HepG2 (cell line): Measurements from ENCODE around the gene SKIC2. TPM values are rescaled to one million over a fixed set of nuclear protein-coding genes. Genes with fewer than 3 reads are reported as not detected.
A peak's percentile ranks its signal among the peaks of the same experiment; 100 is the strongest.

Source experiments
- CREBL2 ChIP-seq: sonication (generic); formaldehyde crosslinking; IDR thresholded peaks from 2 replicates; pipeline ENCODE4 v1.8.1; 2023; ENCODE audit warnings: missing genetic modification reagents, mild to moderate bottlenecking, borderline replicate concordance
- EED ChIP-seq: sonication (generic); formaldehyde crosslinking; IDR thresholded peaks from 2 replicates; pipeline ENCODE4 v1.5.0; 2020; ENCODE audit warnings: mild to moderate bottlenecking, missing genetic modification reagents
- HHEX ChIP-seq: IDR thresholded peaks from 2 replicates; pipeline ENCODE4 v1.6.1; 2016; ENCODE audit warnings: control low read depth
- HIC2 ChIP-seq: sonication (generic); formaldehyde crosslinking; IDR thresholded peaks from 2 replicates; pipeline ENCODE4 v1.9.0; 2022; ENCODE audit warnings: low read depth, missing genetic modification reagents
- HNRNPL ChIP-seq: fragments of 200-400 bp; formaldehyde crosslinking; IDR thresholded peaks from 2 replicates; pipeline ENCODE4 v1.6.1; 2017; ENCODE audit warnings: mild to moderate bottlenecking, low read depth, low read length
- MAX ChIP-seq: IDR thresholded peaks from 2 replicates; pipeline ENCODE4 v1.6.1; 2012; ENCODE audit warnings: inconsistent platforms
- MTA1 ChIP-seq: sonication (generic); formaldehyde crosslinking; IDR thresholded peaks from 2 replicates; pipeline ENCODE4 v1.4.0; 2020; ENCODE audit warnings: missing genetic modification reagents, mild to moderate bottlenecking, borderline replicate concordance
- MTF2 ChIP-seq: sonication (generic); formaldehyde crosslinking; IDR thresholded peaks from 2 replicates; pipeline ENCODE4 v1.5.0; 2020; ENCODE audit warnings: missing genetic modification reagents, borderline replicate concordance
- NFAT5 ChIP-seq: sonication (generic); formaldehyde crosslinking; IDR thresholded peaks from 2 replicates; pipeline ENCODE4 v1.4.0; 2020; ENCODE audit warnings: missing genetic modification reagents
- NFIC ChIP-seq: IDR thresholded peaks from 2 replicates; pipeline ENCODE4 v1.6.1; 2012; ENCODE audit warnings: mild to moderate bottlenecking, low read length, inconsistent platforms
- PTBP1 ChIP-seq: fragments of 200-400 bp; formaldehyde crosslinking; IDR thresholded peaks from 2 replicates; pipeline ENCODE4 v1.6.1; 2018; ENCODE audit warnings: low read length, low read depth; ENCODE audit not compliant: poor library complexity, severe bottlenecking
- REXO4 ChIP-seq: sonication (generic); formaldehyde crosslinking; IDR thresholded peaks from 2 replicates; pipeline ENCODE4 v1.8.0; 2022; ENCODE audit warnings: missing genetic modification reagents, mild to moderate bottlenecking, borderline replicate concordance
- SETDB1 ChIP-seq: sonication (generic); formaldehyde crosslinking; IDR thresholded peaks from 2 replicates; pipeline ENCODE4 v1.5.1; 2020; ENCODE audit warnings: missing genetic modification reagents, mild to moderate bottlenecking, borderline replicate concordance
- SOX5 ChIP-seq: IDR thresholded peaks from 2 replicates; pipeline ENCODE4 v1.6.1; 2016; ENCODE audit warnings: borderline replicate concordance
- SP4 ChIP-seq: sonication (generic); formaldehyde crosslinking; IDR thresholded peaks from 2 replicates; pipeline ENCODE4 v1.8.1; 2023; ENCODE audit warnings: mild to moderate bottlenecking, missing genetic modification reagents
- TEF ChIP-seq: sonication (generic); formaldehyde crosslinking; IDR thresholded peaks from 2 replicates; pipeline ENCODE4 v1.5.0; 2020; ENCODE audit warnings: missing genetic modification reagents
- THAP11 ChIP-seq: IDR thresholded peaks from 2 replicates; pipeline ENCODE4 v1.6.1; 2016; ENCODE audit warnings: missing biosample characterization, missing genetic modification reagents
- ZNF232 ChIP-seq: sonication (generic); formaldehyde crosslinking; IDR thresholded peaks from 2 replicates; pipeline ENCODE4 v1.4.0; 2020; ENCODE audit warnings: missing genetic modification reagents, borderline replicate concordance
- ZNF567 ChIP-seq: sonication (generic); formaldehyde crosslinking; IDR thresholded peaks from 2 replicates; pipeline ENCODE4 v1.8.1; 2023; ENCODE audit warnings: mild to moderate bottlenecking, missing genetic modification reagents, borderline replicate concordance
- ZNF770 ChIP-seq: sonication (generic); formaldehyde crosslinking; IDR thresholded peaks from 2 replicates; pipeline ENCODE4 v1.5.0; 2020; ENCODE audit warnings: mild to moderate bottlenecking, missing genetic modification reagents
- polyA plus RNA-seq, 8 experiments: library from polyadenylated mRNA; depleted of rRNA in 3 of 8; stranded (reverse) in 7 of 8; unstranded in 1 of 8; fragments of >200 nt; fragmentation: Illumina TruSeq in 4 of 8; extraction: Trizol in 4 of 8; gene quantifications; 2 replicates each; pipeline versions ENCODE4 v1.2.1 to v1.2.3, GENCODE V29; 2011 to 2016; ENCODE audit warnings: low read depth in 4 of 8, missing spikeins in 1 of 8, mixed read lengths in 1 of 8; ENCODE audit not compliant: insufficient read depth in 1 of 8
- total RNA-seq, 5 experiments: library from RNA; depleted of rRNA; stranded (reverse); fragments of >200 nt; fragmentation: Illumina TruSeq; extraction: Trizol; gene quantifications; 2 replicates each; pipeline ENCODE4 v1.2.3, GENCODE V29; 2016; ENCODE audit warnings: low read depth in 1 of 5

The SKIC2 gene
- total and polyA plus RNA-seq, 2 of the 13 experiments (the other 11 are each of a cell fraction or from before 2014, with no cell fraction given): 67.1 to 68.4 TPM

GRCh38 chr6:31947070-31947675 lies 11.8 kb upstream of the SKIC2 start (continued):
- no peak for TF ChIP-seq ZNF567 (CRISPR knock-in tag)
- TF ChIP-seq EED (CRISPR knock-in tag): peak; percentile 69
- TF ChIP-seq NFIC: no peak
- TF ChIP-seq MTF2 (CRISPR knock-in tag): no peak
- no peak for TF ChIP-seq SETDB1 (CRISPR knock-in tag)
- no peak for TF ChIP-seq ZNF770
- 0 out of 2 replicates have a peak, but pooled peaks have one; percentile 53 for TF ChIP-seq NFAT5 (CRISPR knock-in tag)
- no peak for TF ChIP-seq MAX
- no peak for TF ChIP-seq PTBP1
- TF ChIP-seq SOX5: no peak
- 0 out of 2 replicates have a peak, but pooled peaks have one; percentile 20 for TF ChIP-seq HIC2 (CRISPR knock-in tag)
- TF ChIP-seq SP4 (CRISPR knock-in tag): no peak
- no peak for TF ChIP-seq MTA1
- TF ChIP-seq HHEX (CRISPR knock-in tag): no peak
- TF ChIP-seq REXO4 (CRISPR knock-in tag): no peak
- peak; percentile 8; the same call in 1 of the 2 replicates for TF ChIP-seq THAP11 (CRISPR knock-in tag)
- 0 out of 2 replicates have a peak, but pooled peaks have one; percentile 79 for TF ChIP-seq HNRNPL
- no peak for TF ChIP-seq CREBL2 (CRISPR knock-in tag)
- 0 out of 2 replicates have a peak, but pooled peaks have one; percentile 50 for TF ChIP-seq ZNF232 (CRISPR knock-in tag)
- TF ChIP-seq TEF (CRISPR knock-in tag): no peak
